Liver (tissue), 9 donors: Measurements from ENCODE around the gene ZXDA. TPM values are rescaled to one million over a fixed set of nuclear protein-coding genes. Genes with fewer than 3 reads are reported as not detected.
"Not testable (repeated sequence)": the region's sequence is repeated elsewhere in the genome, so short reads cannot be mapped to it uniquely, and the experiment has no call there.

Experiments used
- DNase-seq: peaks from one replicate; pipeline ENCODE4 v3.0.0-alpha.2; 2017; ENCODE audit warnings: low spot score
- H3K27ac ChIP-seq, 2 donors: one replicate each; pipeline ENCODE4 v1.7.0; 2013; ENCODE audit warnings: inconsistent platforms in 2 of 2, low read length in 2 of 2, control low read depth in 1 of 2, low read depth in 1 of 2, mild to moderate bottlenecking in 1 of 2
- H3K27me3 ChIP-seq, 4 donors: one replicate each; pipeline versions ENCODE4 v1.6.1 to v1.7.0; 2013; ENCODE audit warnings: low read length in 3 of 4, inconsistent platforms in 1 of 4, mild to moderate bottlenecking in 1 of 4, moderate library complexity in 1 of 4; ENCODE audit not compliant: control insufficient read depth in 4 of 4, insufficient read depth in 4 of 4
- H3K36me3 ChIP-seq, 4 donors: one replicate each; pipeline versions ENCODE4 v1.6.1 to v1.7.0; 2013; ENCODE audit warnings: low read length in 3 of 4, mild to moderate bottlenecking in 3 of 4, low read depth in 1 of 4, moderate library complexity in 1 of 4; ENCODE audit not compliant: control insufficient read depth in 4 of 4, insufficient read depth in 3 of 4
- H3K4me1 ChIP-seq, 4 donors: one replicate each; pipeline versions ENCODE4 v1.6.1 to v1.7.0; 2013; ENCODE audit warnings: low read length in 3 of 4, mild to moderate bottlenecking in 3 of 4, moderate library complexity in 1 of 4; ENCODE audit not compliant: control insufficient read depth in 4 of 4, insufficient read depth in 4 of 4
- H3K4me3 ChIP-seq, 3 donors: one replicate each; pipeline versions ENCODE4 v1.6.1 to v1.7.0; 2013; ENCODE audit warnings: low read length in 3 of 3, control low read depth in 1 of 3, low read depth in 1 of 3, mild to moderate bottlenecking in 1 of 3
- H3K9ac ChIP-seq, 2 donors: one replicate each; pipeline ENCODE4 v1.7.0; 2013; ENCODE audit warnings: low read length in 2 of 2, mild to moderate bottlenecking in 2 of 2, moderate library complexity in 2 of 2, control low read depth in 1 of 2, low read depth in 1 of 2
- H3K9me3 ChIP-seq, 4 donors: one replicate each; pipeline versions ENCODE4 v1.6.1 to v1.7.0; 2013; ENCODE audit warnings: low read length in 3 of 4; ENCODE audit not compliant: control insufficient read depth in 4 of 4
- FOXA1 ChIP-seq: IDR thresholded peaks from 2 replicates; pipeline ENCODE4 v1.6.1; 2016; ENCODE audit warnings: antibody characterized with exemption
- FOXA2 ChIP-seq: IDR thresholded peaks from 2 replicates; pipeline ENCODE4 v1.6.1; 2016; ENCODE audit warnings: antibody characterized with exemption
- GABPA ChIP-seq, 2 donors: IDR thresholded peaks in 1 of 2; conservative IDR thresholded peaks in 1 of 2; 2 replicates each; pipeline ENCODE4 v1.6.1; 2016; ENCODE audit warnings: antibody characterized with exemption in 2 of 2, mild to moderate bottlenecking in 1 of 2, moderate library complexity in 1 of 2
- HNF4A ChIP-seq, 2 donors: conservative IDR thresholded peaks; 2 replicates each; pipeline ENCODE4 v1.6.1; 2016; ENCODE audit warnings: antibody characterized with exemption in 2 of 2, mild to moderate bottlenecking in 2 of 2
- HNF4G ChIP-seq: IDR thresholded peaks from 2 replicates; pipeline ENCODE4 v1.6.1; 2016; ENCODE audit warnings: antibody characterized with exemption
- NR2F2 ChIP-seq: IDR thresholded peaks from 2 replicates; pipeline ENCODE4 v1.6.1; 2016; ENCODE audit warnings: antibody characterized with exemption
- RAD21 ChIP-seq, 2 donors: IDR thresholded peaks; 2 replicates each; pipeline ENCODE4 v1.6.1; 2016; ENCODE audit warnings: antibody characterized with exemption in 2 of 2, mild to moderate bottlenecking in 2 of 2
- RXRA ChIP-seq, 2 donors: IDR thresholded peaks; 2 replicates each; pipeline ENCODE4 v1.6.1; 2017 to 2018; ENCODE audit warnings: antibody characterized with exemption in 2 of 2, mild to moderate bottlenecking in 1 of 2
- SP1 ChIP-seq: IDR thresholded peaks from 2 replicates; pipeline ENCODE4 v1.6.1; 2018; ENCODE audit warnings: antibody characterized with exemption, mild to moderate bottlenecking
- TAF1 ChIP-seq: conservative IDR thresholded peaks from 2 replicates; pipeline ENCODE4 v1.6.1; 2016; ENCODE audit warnings: antibody characterized with exemption, mild to moderate bottlenecking
- YY1 ChIP-seq: IDR thresholded peaks from 2 replicates; pipeline ENCODE4 v1.6.1; 2016; ENCODE audit warnings: antibody characterized with exemption, mild to moderate bottlenecking
- WGBS: extraction: QIAGEN DNeasy Blood & Tissue Kit; methylation state at CpG from one replicate; pipeline ENCODE4 v1.1.7; 2013; 5-methylcytosine and 5-hydroxymethylcytosine counted together
- polyA plus RNA-seq, 2 donors: library from polyadenylated mRNA; stranded (reverse) in 1 of 2; unstranded in 1 of 2; fragments of 200-250 nt in 1 of 2; fragments of >200 nt in 1 of 2; fragmentation: Nextera tagmentation in 1 of 2; extraction: Ambion mirVana in 1 of 2; gene quantifications; one replicate each; pipeline versions ENCODE4 v1.2.1 to v1.2.3, GENCODE V29; 2013 to 2015
- total RNA-seq, 2 donors: library from RNA; depleted of rRNA; stranded (reverse); fragments of >200 nt; gene quantifications; one replicate each; pipeline ENCODE4 v1.2.3, GENCODE V29; 2014
- TF ChIP-seq, protein P1 (sequence below): IDR thresholded peaks from 2 replicates; pipeline ENCODE4 v1.6.1; 2016; ENCODE audit warnings: antibody characterized with exemption, mild to moderate bottlenecking
- TF ChIP-seq, protein P2 (sequence below): IDR thresholded peaks from 2 replicates; pipeline ENCODE4 v1.6.1; 2016; ENCODE audit warnings: antibody characterized with exemption
- TF ChIP-seq, protein P3 (sequence below): fragments of 150-350 bp; IDR thresholded peaks from 2 replicates; pipeline ENCODE4 v1.5.1; 2017; ENCODE audit warnings: improper control_type of control experiment, low read depth, low read length; ENCODE audit not compliant: missing input control
- TF ChIP-seq, protein P4 (sequence below): IDR thresholded peaks from 2 replicates; pipeline ENCODE4 v1.6.1; 2016; ENCODE audit warnings: antibody characterized with exemption
- donor health status: healthy.
- donor health status: healthy.
- donor health status: healthy.
- donor health status: healthy.
- donor health status: healthy.

Gene ZXDA, protein sequence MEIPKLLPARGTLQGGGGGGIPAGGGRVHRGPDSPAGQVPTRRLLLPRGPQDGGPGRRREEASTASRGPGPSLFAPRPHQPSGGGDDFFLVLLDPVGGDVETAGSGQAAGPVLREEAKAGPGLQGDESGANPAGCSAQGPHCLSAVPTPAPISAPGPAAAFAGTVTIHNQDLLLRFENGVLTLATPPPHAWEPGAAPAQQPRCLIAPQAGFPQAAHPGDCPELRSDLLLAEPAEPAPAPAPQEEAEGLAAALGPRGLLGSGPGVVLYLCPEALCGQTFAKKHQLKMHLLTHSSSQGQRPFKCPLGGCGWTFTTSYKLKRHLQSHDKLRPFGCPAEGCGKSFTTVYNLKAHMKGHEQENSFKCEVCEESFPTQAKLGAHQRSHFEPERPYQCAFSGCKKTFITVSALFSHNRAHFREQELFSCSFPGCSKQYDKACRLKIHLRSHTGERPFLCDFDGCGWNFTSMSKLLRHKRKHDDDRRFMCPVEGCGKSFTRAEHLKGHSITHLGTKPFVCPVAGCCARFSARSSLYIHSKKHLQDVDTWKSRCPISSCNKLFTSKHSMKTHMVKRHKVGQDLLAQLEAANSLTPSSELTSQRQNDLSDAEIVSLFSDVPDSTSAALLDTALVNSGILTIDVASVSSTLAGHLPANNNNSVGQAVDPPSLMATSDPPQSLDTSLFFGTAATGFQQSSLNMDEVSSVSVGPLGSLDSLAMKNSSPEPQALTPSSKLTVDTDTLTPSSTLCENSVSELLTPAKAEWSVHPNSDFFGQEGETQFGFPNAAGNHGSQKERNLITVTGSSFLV
- total RNA-seq, result 1 to 10 TPM; 1.9 to 3.3 TPM
- under 1 TPM; 0.31 to 0.85 TPM for polyA plus RNA-seq

DNA sequence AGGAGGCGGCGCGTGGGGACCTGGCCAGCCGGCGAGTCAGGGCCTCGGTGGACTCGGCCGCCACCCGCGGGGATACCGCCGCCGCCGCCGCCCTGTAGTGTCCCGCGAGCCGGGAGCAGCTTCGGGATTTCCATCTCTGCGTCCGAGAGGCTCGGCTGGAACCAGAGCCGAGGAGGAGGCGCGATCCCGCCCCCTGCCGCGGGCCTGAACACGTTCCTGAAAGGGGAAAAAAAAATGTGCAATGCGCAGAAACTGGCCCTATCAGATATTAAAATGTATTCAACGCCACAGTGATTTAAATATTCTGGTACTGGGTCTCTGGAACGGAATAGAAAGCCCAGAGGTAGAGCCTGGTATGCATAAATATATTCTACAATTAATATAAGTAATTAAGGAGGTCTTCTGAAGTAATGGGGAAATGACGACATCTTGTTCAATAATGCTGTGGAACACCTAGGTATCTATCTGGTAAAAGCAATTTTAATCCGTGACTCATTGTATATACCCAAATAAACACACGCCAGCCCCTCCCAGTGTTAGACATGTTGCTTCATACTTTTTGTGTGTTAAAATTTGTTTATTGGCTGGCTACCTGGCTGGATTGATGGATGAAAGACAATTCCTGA, at the start of gene ZXDA:
ZXDA (minus strand) TSS at position 172 of the 626 bp plus-strand sequence; CDS start at position 134, 38 bp downstream.
- not testable (repeated sequence) for H3K36me3 ChIP-seq, DNase-seq, H3K9me3 ChIP-seq, H3K27me3 ChIP-seq
- 2% methylated on average over 14 of the region's 35 CpGs for WGBS
- Histone ChIP-seq H3K4me3 (peak within 1 kb of the TSS in 2 of 3 donors; percentile 50 to 64), H3K4me1 (peaks cover 2 to 10% (median 5%) of the 10 kb centered on the region in 4 donors), H3K27ac (peak within 1 kb of the TSS; percentile 78 to 84), H3K9ac (peak within 1 kb of the TSS in 1 of 2 donors; percentile 69)
- peak; percentile 4 for TF ChIP-seq YY1

DNA sequence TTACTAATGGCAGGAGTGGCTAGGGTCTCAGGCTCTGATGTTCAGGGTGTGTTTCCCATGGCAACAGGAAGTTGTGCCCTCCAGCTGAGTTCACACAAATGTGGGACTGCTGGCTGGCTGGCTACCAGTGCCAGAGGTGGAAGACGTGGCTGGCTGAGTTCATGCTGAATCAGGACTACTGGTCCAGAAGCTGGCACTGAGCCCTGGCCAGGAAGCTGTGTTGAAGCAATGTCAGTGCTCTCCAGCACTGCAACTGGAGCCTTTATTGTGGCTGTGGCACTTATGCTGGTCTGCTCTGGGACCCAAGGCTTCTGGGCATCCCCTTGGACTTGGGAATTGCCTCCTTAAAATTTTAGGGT, 42.0 kb upstream of the ZXDA start:
- DNase-seq, result no peak
- no peaks in the 10 kb centered on the region for H3K9me3 ChIP-seq
- no peaks in the 10 kb centered on the region for H3K27me3 ChIP-seq
- no peak overlapping the region for H3K9ac ChIP-seq
- H3K27ac ChIP-seq, result no peak overlapping the region
- H3K4me3 ChIP-seq, result no peak overlapping the region
- WGBS, result 3% methylated on average over 1 of the region's 1 CpG
- H3K4me1 ChIP-seq, result no peaks in the 10 kb centered on the region
- no peaks in the 10 kb centered on the region for H3K36me3 ChIP-seq
- TF ChIP-seq GABPA (IDR thresholded peaks at IDR 0.05 in 1 of 2, conservative IDR thresholded peaks at IDR 0.05 in 1 of 2), result no peak
- no peak for TF ChIP-seq SP1
- no peak for TF ChIP-seq NR2F2
- TF ChIP-seq, protein P1, sequence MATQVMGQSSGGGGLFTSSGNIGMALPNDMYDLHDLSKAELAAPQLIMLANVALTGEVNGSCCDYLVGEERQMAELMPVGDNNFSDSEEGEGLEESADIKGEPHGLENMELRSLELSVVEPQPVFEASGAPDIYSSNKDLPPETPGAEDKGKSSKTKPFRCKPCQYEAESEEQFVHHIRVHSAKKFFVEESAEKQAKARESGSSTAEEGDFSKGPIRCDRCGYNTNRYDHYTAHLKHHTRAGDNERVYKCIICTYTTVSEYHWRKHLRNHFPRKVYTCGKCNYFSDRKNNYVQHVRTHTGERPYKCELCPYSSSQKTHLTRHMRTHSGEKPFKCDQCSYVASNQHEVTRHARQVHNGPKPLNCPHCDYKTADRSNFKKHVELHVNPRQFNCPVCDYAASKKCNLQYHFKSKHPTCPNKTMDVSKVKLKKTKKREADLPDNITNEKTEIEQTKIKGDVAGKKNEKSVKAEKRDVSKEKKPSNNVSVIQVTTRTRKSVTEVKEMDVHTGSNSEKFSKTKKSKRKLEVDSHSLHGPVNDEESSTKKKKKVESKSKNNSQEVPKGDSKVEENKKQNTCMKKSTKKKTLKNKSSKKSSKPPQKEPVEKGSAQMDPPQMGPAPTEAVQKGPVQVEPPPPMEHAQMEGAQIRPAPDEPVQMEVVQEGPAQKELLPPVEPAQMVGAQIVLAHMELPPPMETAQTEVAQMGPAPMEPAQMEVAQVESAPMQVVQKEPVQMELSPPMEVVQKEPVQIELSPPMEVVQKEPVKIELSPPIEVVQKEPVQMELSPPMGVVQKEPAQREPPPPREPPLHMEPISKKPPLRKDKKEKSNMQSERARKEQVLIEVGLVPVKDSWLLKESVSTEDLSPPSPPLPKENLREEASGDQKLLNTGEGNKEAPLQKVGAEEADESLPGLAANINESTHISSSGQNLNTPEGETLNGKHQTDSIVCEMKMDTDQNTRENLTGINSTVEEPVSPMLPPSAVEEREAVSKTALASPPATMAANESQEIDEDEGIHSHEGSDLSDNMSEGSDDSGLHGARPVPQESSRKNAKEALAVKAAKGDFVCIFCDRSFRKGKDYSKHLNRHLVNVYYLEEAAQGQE, result no peak
- no peak for TF ChIP-seq HNF4A (conservative IDR thresholded peaks at IDR 0.05)
- no peak for TF ChIP-seq TAF1
- TF ChIP-seq FOXA2, result no peak
- TF ChIP-seq, protein P2, sequence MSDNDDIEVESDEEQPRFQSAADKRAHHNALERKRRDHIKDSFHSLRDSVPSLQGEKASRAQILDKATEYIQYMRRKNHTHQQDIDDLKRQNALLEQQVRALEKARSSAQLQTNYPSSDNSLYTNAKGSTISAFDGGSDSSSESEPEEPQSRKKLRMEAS, result no peak
- TF ChIP-seq, protein P3, sequence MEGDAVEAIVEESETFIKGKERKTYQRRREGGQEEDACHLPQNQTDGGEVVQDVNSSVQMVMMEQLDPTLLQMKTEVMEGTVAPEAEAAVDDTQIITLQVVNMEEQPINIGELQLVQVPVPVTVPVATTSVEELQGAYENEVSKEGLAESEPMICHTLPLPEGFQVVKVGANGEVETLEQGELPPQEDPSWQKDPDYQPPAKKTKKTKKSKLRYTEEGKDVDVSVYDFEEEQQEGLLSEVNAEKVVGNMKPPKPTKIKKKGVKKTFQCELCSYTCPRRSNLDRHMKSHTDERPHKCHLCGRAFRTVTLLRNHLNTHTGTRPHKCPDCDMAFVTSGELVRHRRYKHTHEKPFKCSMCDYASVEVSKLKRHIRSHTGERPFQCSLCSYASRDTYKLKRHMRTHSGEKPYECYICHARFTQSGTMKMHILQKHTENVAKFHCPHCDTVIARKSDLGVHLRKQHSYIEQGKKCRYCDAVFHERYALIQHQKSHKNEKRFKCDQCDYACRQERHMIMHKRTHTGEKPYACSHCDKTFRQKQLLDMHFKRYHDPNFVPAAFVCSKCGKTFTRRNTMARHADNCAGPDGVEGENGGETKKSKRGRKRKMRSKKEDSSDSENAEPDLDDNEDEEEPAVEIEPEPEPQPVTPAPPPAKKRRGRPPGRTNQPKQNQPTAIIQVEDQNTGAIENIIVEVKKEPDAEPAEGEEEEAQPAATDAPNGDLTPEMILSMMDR, result no peak
- no peak for TF ChIP-seq RAD21 (IDR thresholded peaks at IDR 0.05)
- no peak for TF ChIP-seq RXRA (IDR thresholded peaks at IDR 0.05)
- TF ChIP-seq, protein P4, sequence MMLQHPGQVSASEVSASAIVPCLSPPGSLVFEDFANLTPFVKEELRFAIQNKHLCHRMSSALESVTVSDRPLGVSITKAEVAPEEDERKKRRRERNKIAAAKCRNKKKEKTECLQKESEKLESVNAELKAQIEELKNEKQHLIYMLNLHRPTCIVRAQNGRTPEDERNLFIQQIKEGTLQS, result no peak
- TF ChIP-seq FOXA1, result no peak
- TF ChIP-seq HNF4G, result no peak
